ENCODE measurements around the gene CMTM8.

DNA sequence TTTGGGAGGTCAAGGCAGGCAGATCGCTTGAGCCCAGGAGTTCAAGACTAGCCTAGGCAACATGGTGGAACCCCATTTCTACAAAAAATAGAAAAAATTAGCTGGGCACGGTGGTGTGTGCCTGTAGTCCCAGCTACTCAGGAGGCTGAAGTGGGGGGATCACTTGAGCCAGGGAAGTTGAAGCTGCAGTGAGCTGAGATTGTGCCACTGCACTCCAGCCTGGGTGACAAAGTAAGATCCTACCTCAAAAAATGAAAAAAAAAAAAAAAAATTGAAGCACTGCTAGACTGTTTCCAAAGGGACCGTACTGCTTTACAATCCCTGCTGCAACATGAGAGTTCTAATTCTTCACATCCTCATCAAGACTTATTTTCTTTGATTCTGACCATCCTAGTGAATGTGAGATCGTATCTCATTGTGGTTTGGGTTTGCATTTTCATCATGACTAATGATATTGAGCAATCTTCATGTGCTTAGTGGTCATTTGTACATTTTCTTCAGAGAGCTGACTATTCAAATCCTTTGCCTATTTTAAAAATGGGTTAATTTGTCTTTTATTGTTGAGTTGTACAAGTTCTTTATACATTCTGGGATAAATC is 10.8 kb downstream of the CMTM8 start:
- TF ChIP-seq POLR2A (IDR thresholded peaks at IDR 0.05; ENCODE audit: extremely low read depth, insufficient read length) (no peak), CTCF (IDR thresholded peaks at IDR 0.05; ENCODE audit: low read depth, low read length) (no peak), MYC (IDR thresholded peaks at IDR 0.05; ENCODE audit: low read depth, low read length) (peak; percentile 71; the same call in 1 of the 2 replicates)
- TF ChIP-seq, protein P1, sequence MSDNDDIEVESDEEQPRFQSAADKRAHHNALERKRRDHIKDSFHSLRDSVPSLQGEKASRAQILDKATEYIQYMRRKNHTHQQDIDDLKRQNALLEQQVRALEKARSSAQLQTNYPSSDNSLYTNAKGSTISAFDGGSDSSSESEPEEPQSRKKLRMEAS (IDR thresholded peaks at IDR 0.05; ENCODE audit: low read depth, low read length) = peak; percentile 65

All from NB4 (cell line).